ENCODE results near the gene CNIH2. TPM values are rescaled to one million over a fixed set of nuclear protein-coding genes. Genes with fewer than 3 reads are reported as not detected.

CNIH2 gene
- total and polyA plus RNA-seq, 2 of the 8 experiments (the other 6 are each of a cell fraction or from before 2014, with no cell fraction given) = 12.5 to 15.8 TPM

DNA sequence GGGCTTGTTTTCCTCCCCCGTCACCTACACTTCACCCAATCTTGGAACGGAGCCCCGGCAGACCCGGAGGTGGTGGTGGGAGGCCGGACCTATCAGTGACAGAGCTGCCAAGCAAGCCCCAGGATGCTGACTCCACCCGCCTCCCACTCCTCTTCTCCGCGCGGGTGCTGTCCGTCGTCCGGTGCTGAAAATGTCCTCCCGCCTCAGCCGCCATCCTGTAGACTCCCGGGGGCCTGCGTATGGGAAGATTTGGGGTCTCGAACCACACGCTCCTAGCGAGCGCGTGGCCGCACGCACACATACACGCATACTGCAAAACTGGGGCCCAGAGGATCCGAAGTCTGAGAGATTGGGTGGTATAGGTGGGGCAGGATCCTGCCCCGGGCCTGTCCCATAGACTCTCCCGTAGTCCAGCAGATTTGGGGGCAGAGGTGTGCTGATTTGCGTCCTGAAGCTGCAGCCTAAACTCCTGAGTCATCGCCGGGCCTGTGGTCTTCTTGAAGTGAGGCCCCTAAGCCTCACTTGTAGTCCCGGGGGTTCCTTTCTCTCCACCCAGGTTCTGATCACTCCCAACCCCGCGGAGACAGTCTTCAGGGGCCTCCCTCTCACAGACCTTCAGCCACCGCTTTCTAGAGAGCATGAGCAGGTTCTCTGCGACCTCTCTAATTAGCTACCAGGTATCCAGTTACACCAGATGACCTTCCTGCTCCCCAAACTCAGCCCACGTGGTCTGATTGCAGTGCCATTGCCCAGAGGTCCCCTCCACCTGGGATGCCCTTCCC lies 11.8 kb downstream of the CNIH2 start (continued):
- TF ChIP-seq PHF8 (conservative IDR thresholded peaks at IDR 0.05; ENCODE audit: low read depth, low read length) (no peak), ZNF274 (IDR thresholded peaks at IDR 0.05; ENCODE audit: borderline replicate concordance, extremely low read depth, low read length) (no peak), BACH1 (IDR thresholded peaks at IDR 0.05; ENCODE audit: low read length) (peak; percentile 41; the same call in 1 of the 2 replicates), BRCA1 (IDR thresholded peaks at IDR 0.05; ENCODE audit: low read depth, low read length) (no peak), BCL11A (IDR thresholded peaks at IDR 0.05; ENCODE audit: low read depth in 2 of 2, low read length in 2 of 2) (no peak), SAP30 (IDR thresholded peaks at IDR 0.05; ENCODE audit: insufficient read depth, insufficient replicate concordance, low read length) (peak; percentile 99), SP2 (IDR thresholded peaks at IDR 0.05; ENCODE audit: low read length) (no peak), KDM4A (IDR thresholded peaks at IDR 0.05; ENCODE audit: low read depth, low read length, severe bottlenecking) (peak; percentile 66), TEAD4 (IDR thresholded peaks at IDR 0.05; ENCODE audit: low read depth, low read length) (no peak), EGR1 (IDR thresholded peaks at IDR 0.05; ENCODE audit: borderline replicate concordance, low read depth, low read length) (0 out of 2 replicates have a peak, but pooled peaks have one; percentile 30), RFX5 (IDR thresholded peaks at IDR 0.05; ENCODE audit: borderline replicate concordance, low read depth, low read length) (no peak), RXRA (IDR thresholded peaks at IDR 0.05; ENCODE audit: insufficient read depth, low read depth, low read length) (no peak), NANOG (IDR thresholded peaks at IDR 0.05; ENCODE audit: insufficient read depth, low read depth, low read length, poor library complexity, severe bottlenecking) (no peak), MAFK (IDR thresholded peaks at IDR 0.05; ENCODE audit: low read depth, low read length) (no peak), TBP (IDR thresholded peaks at IDR 0.05; ENCODE audit: low read depth, low read length) (no peak), SIRT6 (IDR thresholded peaks at IDR 0.05; ENCODE audit: low read length) (no peak), CHD1 (IDR thresholded peaks at IDR 0.05; ENCODE audit: low read depth, low read length) (no peak), SRF (IDR thresholded peaks at IDR 0.05; ENCODE audit: low read depth, low read length) (no peak)
- TF ChIP-seq, protein P1, sequence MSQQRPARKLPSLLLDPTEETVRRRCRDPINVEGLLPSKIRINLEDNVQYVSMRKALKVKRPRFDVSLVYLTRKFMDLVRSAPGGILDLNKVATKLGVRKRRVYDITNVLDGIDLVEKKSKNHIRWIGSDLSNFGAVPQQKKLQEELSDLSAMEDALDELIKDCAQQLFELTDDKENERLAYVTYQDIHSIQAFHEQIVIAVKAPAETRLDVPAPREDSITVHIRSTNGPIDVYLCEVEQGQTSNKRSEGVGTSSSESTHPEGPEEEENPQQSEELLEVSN (IDR thresholded peaks at IDR 0.05) = no peak; the same call in 1 of the 2 replicates
- TF ChIP-seq, protein P2, sequence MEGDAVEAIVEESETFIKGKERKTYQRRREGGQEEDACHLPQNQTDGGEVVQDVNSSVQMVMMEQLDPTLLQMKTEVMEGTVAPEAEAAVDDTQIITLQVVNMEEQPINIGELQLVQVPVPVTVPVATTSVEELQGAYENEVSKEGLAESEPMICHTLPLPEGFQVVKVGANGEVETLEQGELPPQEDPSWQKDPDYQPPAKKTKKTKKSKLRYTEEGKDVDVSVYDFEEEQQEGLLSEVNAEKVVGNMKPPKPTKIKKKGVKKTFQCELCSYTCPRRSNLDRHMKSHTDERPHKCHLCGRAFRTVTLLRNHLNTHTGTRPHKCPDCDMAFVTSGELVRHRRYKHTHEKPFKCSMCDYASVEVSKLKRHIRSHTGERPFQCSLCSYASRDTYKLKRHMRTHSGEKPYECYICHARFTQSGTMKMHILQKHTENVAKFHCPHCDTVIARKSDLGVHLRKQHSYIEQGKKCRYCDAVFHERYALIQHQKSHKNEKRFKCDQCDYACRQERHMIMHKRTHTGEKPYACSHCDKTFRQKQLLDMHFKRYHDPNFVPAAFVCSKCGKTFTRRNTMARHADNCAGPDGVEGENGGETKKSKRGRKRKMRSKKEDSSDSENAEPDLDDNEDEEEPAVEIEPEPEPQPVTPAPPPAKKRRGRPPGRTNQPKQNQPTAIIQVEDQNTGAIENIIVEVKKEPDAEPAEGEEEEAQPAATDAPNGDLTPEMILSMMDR (IDR thresholded peaks at IDR 0.05; ENCODE audit: control extremely low read depth in 1 of 3, insufficient read depth in 1 of 3, low read depth in 1 of 3, low read length in 3 of 3) = no peak; a peak in 1 of 4 replicates
- TF ChIP-seq, protein P3, sequence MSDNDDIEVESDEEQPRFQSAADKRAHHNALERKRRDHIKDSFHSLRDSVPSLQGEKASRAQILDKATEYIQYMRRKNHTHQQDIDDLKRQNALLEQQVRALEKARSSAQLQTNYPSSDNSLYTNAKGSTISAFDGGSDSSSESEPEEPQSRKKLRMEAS (IDR thresholded peaks at IDR 0.05) = peak; percentile 69; the same call in 1 of the 2 replicates

Measured in H1 (cell line).